NCI-H446 (cell line): ENCODE results near the gene SYK.

Experiments
- DNase-seq, 2 experiments: peaks; one replicate each; lab custom pipeline; 2025; lab: John Stamatoyannopoulos, UW

The SYK gene

DNA sequence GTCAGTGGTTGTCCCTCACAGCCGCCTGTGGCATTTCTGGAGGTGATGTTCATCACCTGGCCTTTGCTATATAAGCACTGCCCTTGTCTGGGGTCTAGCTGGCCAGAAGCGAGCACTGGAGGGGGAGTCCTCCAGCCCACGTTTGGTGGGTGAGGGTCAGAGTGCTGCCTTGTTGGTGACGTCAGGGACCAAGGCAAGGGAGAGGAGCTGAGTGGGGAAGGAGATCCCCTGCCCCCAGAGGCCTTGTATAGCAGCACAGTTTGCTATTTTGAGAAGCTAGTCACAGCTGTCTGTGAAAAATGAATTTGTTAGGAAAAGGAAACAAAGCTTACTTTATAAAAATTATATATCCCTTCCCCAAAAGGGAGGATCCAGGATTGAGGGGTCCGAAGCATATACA, 49.8 kb downstream of the SYK start:
- no peak for DNase-seq

DNA sequence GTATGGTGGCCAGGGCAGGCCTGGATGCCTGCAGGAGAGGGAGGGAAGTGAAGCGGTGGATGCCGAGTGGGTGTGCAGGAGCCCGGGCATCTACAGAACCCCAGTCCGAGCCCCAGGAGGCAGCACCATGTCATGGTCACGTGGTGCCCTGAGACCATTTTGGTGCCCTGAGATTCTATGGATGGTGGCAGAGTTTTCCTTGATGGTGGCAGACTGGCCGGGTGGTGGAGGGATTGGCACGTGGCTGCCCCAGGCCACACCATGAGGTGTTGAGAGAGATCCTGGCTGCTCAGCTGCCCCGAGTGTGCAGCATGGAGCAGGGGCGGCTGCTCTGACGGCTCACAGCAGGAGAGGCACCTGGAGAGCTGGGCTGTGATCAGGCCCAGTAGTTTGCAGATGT, 52.3 kb downstream of the SYK start:
- no peak for DNase-seq

- DNase-seq = no peak
These were observed 53.1 kb downstream of the SYK start for GRCh38 chr9:90854637-90855175.

DNA sequence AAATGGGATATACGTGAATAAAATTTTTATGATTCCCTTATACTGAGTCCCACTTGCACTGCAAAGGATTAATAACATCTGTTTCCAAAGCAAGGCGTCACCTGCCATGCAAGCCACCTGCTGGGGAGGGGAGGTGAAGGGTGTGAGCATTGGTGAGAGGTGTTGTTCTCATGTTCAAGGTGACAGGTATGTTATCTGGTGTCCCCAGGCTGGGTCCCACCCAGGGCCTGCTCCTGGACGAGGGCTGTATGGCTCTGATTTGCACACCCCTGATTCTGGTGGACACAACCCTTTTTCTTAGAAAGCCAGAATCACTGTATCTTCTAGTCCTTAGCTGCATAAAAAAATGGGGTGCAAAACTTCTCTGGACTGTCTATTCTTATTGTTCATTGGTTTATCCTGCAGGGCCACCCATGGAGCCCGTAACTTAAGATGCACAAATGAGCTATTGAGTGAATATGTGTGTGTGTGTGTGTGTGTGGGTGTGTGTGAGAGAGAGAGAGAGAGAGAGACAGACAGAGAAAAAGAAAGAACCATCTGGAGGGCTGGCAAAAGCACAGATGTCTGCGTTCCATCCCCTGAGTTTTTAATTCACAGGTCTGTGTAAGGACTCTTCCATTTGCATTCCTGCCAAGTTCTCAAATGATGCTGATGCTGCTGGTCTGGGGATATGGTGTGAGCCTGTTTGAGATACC, 53.7 kb downstream of the SYK start:
- peak in 1 of 2 experiments; percentile 35 for DNase-seq

- no peak for DNase-seq
These were observed 55.5 kb downstream of the SYK start for GRCh38 chr9:90857091-90857490.

GRCh38 chr9:90857855-90858254, 56.2 kb downstream of the SYK start:
- DNase-seq = no peak

DNA sequence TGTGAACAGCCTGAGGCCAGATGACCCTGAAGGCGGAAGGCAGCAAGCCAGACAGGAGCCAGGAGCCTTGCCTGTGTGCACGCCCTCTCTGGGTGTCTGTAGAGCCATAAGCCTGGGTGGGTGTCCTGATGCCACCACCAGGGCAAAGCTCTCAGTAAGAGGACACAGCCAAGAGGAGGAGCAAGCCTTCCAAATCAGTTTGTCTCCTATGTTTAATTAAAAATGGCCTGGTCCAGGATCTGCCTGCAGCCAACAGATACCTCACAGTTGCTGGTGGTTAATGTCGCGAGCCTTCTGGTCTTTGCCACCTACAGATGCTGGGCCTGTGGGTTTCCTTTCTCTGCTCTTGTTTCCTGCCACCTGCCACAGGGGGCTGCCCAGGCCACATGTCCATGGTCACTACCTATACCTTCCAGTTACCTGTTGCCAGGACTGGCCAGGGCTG, 56.9 kb downstream of the SYK start:
- no peak for DNase-seq

- DNase-seq = no peak
These were observed 58.8 kb downstream of the SYK start for GRCh38 chr9:90860382-90860781.

GRCh38 chr9:90860826-90861225, 59.2 kb downstream of the SYK start:
- DNase-seq = no peak

DNA sequence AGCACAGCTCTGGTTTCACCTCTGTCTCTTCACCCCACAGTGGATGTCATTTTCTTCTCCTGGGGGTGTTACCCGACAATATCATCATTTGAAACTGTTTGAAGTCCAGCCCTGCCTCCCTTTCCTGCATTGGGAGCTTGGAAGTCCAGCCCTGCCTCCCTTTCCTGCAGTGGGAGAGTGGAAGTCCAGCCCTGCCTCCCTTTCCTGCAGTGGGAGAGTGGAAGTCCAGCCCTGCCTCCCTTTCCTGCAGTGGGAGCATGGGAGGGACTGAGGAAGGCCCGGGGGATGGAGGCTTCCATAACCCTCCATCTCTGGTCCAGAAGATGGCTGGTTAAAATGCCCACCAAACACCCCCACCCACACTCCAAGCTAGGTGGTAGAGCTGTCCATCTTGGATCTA, 59.8 kb downstream of the SYK start:
- DNase-seq = no peak

DNA sequence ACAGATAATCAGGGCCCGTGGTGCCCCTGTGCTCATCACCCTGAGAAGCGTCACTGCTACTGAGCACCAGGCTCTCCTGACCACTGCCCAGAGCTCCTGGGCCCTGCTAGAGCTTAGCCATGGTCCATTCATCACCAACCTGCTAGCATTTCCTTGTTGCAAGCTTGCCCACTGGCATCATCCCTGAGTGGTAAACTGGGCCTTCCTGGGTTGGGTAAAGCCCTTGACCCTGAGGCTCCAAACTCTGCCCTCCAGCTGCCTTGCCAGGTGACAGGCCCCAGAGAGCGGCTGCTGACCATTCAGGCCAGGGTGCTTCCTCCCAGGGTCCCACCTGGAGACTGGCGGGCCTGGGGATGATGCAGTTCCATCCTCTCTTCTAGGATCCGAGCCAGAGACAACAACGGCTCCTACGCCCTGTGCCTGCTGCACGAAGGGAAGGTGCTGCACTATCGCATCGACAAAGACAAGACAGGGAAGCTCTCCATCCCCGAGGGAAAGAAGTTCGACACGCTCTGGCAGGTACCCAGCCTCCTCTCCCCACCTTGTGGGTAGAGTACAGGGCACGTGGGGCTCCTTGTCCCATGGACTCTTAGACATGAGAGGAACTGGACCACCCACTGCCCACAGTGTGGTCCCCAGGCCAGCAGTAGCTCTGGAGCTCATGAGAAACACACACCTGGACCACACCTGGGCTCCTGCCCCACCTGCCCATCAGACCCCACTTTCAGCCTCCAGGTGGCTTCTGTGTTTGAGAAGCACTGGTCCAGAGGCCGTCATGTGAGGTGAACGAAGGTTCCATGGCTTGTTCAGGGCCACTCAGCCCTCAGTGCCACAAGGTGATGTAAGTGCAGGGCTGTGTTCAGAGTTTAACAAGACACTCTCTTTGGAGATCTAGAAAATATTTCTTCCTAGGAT, 60.5 kb downstream of the SYK start:
- DNase-seq = no peak

- no peak for DNase-seq
These were observed 63.2 kb downstream of the SYK start for GRCh38 chr9:90864779-90865178.

- DNase-seq = no peak
These were observed 65.5 kb downstream of the SYK start for GRCh38 chr9:90867101-90867500.

GRCh38 chr9:90868555-90868954, 66.9 kb downstream of the SYK start:
- DNase-seq = no peak

DNA sequence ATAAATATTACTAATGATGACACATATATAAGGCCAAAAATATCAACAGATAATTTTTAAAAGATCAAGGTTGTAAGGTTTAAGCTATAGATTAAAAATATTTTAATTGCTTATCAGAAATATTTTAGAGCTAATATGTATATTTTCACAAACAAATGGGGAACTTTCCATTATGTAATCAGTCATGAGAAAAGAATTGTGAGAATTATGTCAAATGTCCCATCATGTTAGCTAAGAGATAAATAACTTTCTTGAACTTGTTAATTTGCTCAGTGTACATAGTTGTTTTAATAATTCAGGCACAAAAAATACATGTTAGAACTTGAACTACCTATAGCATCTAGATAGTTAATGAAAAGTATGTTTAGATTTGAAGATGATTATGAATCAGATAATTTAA, 67.7 kb downstream of the SYK start:
- no peak for DNase-seq

- peak in 1 of 2 experiments; percentile 34 for DNase-seq
These were observed 69.2 kb downstream of the SYK start for GRCh38 chr9:90870621-90871326.

- DNase-seq = no peak
These were observed 69.8 kb downstream of the SYK start for GRCh38 chr9:90871327-90871935.

DNA sequence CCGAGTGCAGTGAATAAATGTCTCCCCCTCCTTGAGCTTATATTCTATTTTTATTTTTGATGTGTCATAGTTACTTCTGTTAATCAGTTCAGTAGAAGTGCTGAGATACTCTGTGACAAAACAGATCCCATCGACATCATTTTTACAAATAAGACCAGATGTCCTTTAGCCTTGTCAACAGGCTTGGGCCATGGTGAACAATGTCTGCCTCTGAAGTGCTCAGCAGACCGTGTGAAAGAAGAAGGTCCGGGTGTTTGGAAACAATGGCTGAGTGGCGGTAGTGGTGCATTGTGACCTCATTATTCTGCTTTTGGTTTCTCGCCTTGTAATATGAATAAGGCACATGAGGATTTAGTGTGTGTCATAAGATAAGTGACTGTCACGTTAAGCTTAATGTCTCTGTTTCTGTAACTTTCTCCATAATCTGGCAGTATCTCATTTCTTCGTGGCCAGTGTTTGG, 71.2 kb downstream of the SYK start:
- no peak for DNase-seq

- DNase-seq = no peak
These were observed 71.8 kb downstream of the SYK start for GRCh38 chr9:90873422-90873821.

- no peak for DNase-seq
These were observed 72.6 kb downstream of the SYK start for GRCh38 chr9:90874194-90874593.

GRCh38 chr9:90878562-90878961, 76.9 kb downstream of the SYK start:
- no peak for DNase-seq

DNA sequence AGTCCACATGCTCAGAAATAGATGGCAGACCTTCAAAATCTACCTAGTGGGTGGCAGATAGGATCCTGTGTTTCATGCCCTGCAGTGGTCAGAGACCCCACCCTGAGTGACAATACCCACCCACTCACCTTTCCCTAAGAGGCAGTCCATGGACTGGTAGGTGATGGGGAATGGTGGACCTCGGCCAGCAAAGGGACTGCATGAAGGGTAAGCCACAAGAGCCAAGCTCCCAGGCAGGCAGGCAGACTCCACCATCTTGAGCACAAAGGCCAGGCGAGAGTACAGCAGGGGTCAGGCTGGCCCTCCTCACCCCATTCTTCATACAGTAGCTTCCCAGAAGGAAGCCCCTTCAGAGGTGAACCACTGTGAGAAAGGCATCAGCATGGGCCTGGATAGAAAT, 78.4 kb downstream of the SYK start:
- no peak for DNase-seq
